A673 (cell line): ENCODE results near the gene GNAT1.

Experiments
- EZH2 ChIP-seq: fragments of 200-600 bp; sonication (generic); IDR thresholded peaks from 2 replicates; pipeline ENCODE4 v1.6.1; 2017; ENCODE audit warnings: borderline replicate concordance, low read depth, mild to moderate bottlenecking, mixed read lengths, antibody characterized with exemption, low read length; ENCODE audit not compliant: poor library complexity, severe bottlenecking
- TF ChIP-seq, protein P1 (sequence below): fragments of 300-800, 200-600 bp; sonication (generic); conservative IDR thresholded peaks from 2 replicates; pipeline ENCODE4 v1.5.1; 2017; ENCODE audit warnings: low read depth, mild to moderate bottlenecking, antibody characterized with exemption, low read length, moderate library complexity, mixed read lengths

DNA sequence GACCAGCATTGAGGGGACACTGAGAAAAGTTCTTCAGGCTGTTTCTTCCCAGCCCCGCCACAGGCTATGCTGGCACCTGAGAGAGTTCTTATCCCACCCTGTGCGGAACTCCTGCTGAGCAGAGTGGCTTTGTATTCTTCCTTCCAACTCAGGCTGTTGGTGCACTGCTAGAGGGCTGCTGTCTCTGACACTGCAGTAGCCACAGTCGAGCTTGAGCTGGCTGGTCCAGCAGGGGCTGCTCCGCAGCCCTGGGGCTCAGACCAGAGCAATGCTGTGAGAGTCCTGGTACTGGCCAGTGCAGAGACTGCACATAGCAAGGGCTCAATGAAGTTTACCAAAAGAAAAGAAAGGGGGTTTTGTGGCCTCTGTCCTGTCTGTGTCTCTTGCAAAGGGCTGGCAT is 48.2 kb downstream of the GNAT1 start:
- TF ChIP-seq, protein P1, sequence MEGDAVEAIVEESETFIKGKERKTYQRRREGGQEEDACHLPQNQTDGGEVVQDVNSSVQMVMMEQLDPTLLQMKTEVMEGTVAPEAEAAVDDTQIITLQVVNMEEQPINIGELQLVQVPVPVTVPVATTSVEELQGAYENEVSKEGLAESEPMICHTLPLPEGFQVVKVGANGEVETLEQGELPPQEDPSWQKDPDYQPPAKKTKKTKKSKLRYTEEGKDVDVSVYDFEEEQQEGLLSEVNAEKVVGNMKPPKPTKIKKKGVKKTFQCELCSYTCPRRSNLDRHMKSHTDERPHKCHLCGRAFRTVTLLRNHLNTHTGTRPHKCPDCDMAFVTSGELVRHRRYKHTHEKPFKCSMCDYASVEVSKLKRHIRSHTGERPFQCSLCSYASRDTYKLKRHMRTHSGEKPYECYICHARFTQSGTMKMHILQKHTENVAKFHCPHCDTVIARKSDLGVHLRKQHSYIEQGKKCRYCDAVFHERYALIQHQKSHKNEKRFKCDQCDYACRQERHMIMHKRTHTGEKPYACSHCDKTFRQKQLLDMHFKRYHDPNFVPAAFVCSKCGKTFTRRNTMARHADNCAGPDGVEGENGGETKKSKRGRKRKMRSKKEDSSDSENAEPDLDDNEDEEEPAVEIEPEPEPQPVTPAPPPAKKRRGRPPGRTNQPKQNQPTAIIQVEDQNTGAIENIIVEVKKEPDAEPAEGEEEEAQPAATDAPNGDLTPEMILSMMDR = no peak
- TF ChIP-seq EZH2 = no peak
